ENCODE data around the gene GPR39.

The GPR39 gene

DNA sequence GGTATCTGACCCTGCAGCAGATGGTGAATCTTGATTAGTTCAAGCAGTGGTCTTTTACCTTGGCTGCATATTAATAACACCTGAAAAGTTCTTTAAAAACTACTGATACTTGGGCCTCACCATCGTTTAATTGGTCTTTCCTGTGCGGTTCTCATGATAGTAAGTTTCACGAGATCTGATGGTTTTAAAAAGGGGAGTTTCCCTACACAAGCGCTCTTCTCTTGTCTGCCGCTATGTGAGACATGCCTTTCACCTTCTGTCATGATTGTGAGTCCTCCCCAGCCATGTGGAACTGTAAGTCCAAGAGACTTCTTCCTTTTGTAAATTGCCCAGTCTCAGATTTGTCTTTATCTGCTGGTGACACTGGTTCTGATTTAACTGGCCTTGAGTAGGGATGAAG is 151.1 kb downstream of the GPR39 start:
- DNase-seq (ENCODE audit: low spot score) = no peak

DNA sequence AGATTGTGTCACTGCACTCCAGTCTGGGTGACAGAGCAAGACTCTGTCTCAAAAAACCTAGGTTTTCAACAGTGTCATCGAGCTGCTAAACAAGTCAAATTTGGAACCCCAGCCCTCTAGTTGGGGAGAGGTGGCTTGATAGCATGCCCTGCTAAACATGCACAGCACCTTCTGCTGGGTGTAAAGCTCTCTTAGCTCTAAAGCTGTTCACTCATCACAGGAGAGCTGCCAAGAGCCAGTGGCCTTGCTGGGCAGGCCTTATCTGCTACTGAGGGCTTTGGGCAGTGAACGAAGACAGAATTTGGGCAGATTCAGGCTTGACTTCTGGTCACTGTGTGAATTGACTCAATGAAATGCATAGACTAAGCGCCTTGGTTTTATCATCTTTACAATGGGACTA is 152.1 kb downstream of the GPR39 start:
- DNase-seq (ENCODE audit: low spot score) = no peak

DNA sequence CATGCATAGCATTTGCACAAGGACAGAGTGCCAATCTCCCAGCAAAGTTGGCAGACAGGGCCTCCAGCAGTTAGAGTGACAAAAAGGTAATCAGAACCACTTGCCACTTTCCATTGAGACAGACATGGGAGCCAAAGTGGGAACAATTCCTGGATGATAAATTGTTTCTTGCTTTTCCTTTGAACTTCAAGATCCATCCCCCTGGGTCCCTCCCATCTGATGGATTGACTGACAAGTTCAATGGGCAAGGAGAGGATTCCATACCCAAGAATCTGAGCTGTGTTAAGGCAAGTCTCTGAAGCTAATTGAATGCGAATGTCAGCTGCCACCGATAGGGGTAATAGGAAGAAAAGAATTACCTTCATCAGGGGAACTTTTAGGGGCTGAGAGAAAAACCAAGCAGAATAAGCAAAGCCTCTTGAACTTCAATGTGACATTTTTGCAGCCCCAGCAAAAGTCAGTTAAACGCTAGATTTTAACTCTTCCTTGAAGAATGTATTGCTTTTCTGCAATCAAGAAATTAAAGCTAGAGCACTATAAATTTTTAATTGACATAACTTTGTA is 156.9 kb downstream of the GPR39 start:
- DNase-seq (ENCODE audit: low spot score) = no peak

DNA sequence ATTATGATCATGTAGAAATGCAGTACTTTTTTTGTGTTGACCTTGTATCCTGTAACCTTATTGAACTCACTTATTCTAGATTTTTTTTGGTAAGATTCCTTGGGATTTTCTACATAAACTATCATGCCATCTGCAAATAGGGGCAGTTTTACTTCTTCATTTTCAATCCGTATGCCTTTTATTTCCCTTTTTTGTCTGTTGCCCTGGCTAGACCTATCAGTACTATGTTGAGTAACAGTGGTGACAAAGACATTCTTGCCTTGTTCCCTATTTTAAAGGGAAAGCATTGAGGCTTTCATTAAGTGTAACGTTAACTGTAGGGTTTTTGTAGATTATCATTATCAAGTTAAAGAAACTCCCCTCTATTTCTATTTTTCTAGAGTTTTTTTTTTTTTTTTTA is 161.1 kb downstream of the GPR39 start:
- peak; percentile 46 for DNase-seq (ENCODE audit: low spot score)

DNA sequence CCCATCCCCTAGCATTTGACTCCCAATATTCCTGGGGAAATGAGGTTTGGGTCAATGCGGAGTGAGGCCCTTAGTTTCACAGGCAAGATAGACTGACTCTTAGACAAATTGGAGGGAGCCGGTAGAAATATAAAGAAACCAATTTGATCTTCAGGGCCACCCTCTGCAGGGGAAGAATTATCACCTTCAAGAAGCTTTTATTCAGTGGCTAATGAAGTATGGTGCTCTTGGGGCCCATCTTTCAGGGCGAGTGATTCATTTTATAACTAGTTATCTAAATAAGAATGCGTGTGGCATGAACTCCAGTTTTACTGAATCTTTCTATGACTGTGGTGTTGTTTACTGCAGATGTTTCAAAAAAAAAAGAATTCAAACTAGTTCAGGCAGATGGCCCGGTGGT is 165.0 kb downstream of the GPR39 start:
- no peak for DNase-seq (ENCODE audit: low spot score)

DNA sequence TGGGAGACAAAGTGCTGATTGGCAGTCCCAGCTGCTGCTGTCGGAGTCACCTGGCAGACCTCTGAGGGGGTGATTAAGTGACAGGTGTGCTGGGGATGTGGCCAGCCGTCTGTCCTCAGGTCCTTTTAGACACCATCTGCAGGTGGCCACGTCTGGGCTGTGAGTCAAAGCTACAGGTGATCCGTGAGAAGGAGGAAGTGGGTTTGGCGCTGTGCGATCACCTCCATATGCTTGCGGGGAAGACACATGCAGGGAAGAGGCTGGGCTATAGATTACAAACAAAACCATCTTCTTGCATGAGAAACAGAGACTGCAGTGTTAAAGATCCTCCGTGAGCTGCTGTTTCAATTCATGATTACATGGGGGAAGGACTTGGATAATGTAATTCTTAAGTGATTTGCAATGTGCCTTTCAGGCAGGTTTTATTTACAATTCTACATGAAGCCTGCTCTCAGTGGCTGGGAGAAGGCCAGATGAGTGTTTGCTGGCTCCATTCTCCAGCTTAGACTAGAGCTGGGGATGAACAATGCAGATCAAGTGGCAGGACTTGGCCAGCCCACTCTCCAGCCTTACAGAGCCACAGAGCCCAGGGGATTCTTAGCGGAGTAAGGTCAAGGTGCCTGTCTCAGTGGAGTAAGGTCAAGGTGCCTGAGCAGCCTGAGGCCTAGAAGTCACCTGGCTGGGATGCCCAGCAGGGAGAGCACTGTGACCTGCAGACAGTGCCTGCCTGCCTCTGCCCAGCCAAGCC is 165.6 kb downstream of the GPR39 start:
- DNase-seq (ENCODE audit: low spot score) = no peak

DNA sequence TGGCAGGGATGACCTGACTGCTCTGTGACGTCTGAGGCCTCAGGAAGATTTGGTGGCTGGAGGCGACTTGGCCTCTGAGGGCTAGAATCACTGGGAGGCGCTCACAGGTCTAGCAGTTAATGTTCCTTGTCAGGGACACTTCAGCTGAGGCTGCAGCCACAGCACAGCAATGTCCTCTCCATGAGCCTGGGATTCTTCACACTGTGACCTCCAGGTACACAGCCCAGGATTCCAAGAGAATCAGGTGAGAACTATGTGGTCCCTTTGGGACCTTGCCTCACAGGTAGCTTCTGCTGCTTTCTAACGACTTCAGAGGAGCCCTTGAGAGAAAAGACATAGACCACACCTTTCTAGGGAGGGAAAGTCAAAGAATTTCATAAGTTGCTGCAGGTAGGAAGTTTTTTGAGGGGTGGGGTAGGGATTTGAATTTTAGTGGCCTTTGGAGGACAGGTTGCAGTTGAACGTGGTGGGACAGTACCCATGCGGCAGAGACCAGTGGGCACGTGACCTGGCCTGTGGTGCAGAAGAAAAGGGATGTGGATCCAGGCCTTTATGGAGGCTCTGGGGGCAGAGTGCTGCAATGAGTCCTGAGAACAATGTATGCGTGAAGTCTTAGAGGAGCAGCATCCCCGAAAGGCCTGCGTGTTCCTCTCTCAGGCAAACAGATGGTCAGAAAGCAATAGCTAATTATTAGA is 167.2 kb downstream of the GPR39 start:
- no peak for DNase-seq (ENCODE audit: low spot score)

DNA sequence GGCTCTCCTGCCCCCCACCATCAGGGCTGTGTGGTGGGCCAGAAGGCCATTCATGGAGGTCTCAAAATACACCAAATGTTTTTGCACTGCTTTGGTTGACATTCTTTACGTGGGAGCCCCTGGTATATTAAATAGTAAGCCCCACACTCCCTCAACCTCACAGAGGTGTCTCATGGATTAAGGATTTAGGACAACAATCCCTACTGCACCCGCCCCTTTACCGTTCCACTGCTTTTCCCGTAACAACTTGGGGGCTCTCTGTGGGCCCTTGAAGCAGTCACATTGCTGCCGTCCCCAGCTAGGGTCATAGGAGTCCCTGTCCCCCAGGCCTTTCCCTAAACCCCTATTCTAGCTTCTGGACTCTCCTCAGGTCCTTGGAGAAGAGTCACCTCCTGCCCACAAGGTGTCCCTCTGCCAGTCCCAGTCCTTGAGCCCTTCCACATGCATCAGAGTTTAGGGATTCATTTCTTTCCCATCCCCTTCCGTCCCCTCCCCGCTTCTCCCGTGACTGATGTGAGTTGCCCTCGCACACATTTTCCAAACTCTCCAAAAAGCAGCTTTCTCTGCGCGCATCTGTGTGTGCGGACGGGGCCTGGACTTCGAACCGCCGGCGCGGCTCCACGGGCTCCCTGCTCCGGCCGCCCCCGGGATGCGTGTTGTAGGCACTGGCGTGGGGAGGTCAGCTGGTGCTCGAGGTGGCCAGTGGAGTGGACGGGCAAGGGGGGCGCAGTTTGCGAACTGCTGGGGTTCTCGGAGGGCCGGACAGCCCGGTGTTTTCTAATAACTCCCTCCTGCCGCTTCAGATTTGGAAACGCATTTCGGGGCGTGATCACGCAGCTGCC is 168.6 kb downstream of the GPR39 start:
- no peak for DNase-seq (ENCODE audit: low spot score)

DNA sequence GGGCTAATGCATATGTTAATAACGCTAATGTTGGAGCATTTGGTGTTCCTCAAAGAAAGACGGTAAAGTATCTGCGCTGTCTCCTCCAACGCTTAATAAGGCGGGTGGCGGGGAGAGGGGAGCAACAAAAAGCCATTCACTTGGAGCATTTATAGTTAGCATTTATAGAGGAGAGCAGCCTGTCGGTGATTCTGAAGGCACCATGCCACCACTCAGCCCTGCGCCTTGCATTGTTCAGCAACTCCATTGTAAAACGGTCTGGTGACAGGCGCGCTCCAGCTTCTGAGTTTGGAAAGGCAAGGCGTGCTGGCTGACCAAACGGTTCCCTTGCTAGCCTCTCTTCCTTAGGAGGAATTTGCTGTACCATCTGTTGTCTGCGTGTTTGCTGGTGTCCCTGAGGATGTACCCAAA is 169.5 kb downstream of the GPR39 start:
- no peak for DNase-seq (ENCODE audit: low spot score)

DNA sequence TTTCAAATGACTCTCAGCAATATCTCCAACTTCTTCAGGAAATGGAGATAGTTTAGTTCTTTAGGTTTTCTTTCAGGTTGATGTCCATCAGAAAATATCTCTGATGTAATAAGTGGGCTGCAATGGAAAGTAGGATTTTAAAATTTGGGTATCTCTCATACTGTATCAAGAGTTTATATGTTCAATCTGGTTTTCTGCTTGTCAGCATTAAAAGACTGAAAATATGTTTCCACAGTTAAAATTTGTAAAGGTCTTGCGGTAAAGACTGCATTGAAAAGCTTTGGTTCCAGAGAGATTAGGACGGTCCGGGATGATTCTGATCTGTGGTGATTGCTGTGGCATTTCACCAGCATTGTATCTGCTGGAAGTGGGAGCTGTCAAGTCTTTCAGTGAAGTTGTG is 170.2 kb downstream of the GPR39 start:
- DNase-seq (ENCODE audit: low spot score) = no peak

DNA sequence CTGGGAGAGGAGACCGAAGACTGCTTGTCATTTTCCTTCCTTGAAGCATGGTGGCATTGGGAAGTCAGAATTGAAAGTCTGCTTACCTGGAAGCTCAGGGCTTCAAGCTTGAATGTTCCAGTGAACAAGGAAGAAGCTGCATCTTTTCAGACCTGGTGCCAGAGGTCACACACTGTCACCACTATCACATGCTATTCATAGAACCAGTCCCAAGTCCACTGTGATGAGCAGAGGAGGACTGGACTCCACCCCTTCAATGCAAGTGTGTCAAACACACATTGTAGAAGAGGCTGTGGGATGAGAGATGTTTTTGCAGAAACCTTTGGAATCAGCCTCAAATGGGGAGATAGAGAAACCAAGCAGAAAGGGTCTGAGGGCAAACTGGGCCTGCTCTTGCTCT is 172.0 kb downstream of the GPR39 start:
- DNase-seq (ENCODE audit: low spot score) = no peak

DNA sequence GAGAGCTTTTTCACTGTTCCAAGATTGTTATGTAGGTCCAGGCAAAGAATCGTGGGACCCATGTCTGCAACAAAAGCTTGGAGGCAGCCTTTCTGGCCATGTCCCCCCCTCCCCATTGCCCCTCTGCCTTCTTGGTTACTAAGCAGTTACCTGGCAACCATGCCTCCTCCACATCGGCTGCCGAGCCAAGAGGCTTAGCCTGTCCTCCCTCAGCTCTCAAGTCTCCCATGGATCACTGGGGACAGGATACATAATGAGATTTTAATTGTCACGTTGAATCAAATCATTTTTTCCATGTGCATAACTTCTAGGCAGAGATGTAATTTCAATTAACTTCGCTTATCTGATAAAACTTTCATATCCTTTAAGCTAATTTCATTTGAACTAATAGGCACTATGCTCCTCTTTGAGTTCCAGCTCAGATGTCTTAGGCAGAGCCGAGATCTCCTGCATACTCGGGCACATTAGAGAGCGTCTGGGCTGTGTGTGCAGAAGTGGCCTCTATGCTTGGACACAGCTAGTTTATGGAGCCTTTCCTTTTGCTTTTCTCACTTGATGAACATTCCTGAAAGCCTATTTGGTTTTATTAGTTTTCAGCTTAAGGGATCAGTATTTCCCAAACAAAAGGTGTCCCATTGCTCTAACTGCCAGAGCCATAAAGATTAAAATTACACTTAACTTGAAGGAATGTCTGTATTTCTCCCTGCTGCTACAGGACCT is 172.7 kb downstream of the GPR39 start:
- peak; percentile 12 for DNase-seq (ENCODE audit: low spot score)

DNA sequence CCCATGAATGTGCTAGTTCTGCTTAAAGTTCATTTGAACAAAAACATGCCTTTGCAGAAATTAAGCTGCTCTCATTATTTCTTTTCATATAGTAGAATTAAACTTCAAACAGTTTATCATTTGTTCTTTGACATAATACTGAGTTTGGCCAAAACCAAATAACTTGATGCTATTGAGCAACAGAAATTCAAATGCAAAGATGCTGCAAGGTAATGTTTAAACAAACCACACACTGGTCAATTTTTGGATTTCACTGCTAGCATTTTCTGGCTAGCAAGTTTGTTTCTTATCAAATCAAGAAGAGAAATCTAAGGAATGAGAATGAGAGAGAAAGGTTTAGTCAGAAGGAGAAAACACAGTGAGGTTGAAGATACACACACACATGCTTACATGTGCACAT is 173.4 kb downstream of the GPR39 start:
- DNase-seq (ENCODE audit: low spot score) = no peak

DNA sequence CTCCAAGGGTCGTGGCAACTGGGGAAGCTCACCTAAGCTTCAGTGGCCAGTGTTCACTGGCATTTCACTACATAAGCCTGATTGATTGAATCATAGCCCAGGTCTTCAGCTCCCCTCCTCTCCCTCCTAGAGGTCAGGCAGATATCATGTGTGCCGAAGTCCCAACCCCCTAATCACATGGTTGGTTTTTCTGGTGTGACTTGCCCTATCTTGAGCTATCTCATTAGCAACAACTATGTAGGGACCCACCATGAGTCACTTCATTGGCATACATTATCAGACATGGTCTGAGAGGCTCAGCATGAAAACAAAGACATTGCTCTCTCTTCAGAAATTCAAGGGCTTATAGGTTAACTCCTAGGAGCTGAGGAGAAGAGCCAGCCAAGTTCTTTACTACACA is 176.6 kb downstream of the GPR39 start:
- DNase-seq (ENCODE audit: low spot score) = no peak

DNA sequence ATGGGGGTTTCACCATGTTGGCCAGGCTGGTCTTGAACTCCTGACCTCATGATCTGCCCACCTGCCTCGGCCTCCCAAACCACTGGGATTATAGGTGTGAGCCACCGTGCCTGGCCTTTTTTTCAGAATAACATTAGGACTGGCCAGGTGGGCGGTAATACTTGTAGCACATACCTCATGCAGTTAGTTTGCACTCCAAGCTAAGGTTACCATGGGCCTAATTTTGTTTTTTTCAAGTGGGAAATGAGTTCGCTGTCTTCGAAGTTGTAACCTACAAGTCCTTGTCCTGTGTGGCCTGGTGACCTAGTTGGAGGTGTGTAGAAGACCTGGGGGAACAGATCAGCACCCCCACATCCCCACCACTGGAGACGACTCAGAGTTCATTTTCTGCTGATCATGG is 178.6 kb downstream of the GPR39 start:
- DNase-seq (ENCODE audit: low spot score) = no peak

DNA sequence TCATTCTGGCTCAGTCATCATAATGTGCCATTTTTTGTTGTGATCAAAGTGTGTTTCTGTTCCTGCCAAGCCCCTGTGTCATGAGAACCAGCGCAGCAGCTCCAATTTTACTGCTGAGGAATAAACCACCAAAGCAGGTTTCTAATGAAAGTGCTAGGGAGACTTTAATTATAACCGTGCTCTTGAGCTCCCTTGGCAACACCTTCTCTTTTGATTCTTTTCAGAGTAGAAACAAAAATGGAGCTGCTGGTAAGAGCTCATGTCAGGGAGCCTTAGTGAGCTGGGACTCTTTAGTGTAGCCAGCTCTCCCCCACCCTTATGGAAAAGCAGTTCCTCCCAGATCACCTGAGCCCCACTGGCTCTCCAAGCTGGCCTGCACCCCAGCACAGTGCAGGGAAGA is 179.1 kb downstream of the GPR39 start:
- no peak for DNase-seq (ENCODE audit: low spot score)

DNA sequence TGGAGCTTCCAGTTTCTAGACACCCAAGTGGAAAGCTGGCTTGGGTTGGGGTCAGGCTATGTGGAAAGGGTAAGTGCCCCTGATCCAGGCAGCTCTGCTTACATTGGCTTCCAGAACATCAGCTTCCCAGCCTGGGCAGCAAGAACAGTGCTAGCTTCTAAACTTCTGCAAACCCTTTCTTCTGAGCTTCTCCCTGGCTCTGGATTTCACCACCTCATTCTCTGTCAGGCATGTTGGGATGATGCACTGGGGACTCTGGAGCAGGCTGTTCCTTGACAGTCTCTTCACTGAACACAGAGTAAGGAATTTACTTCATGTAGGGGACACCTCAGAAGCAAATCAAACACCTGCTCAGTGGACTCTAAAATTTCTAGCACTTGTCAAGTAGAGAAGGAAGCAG is 180.6 kb downstream of the GPR39 start:
- no peak for DNase-seq (ENCODE audit: low spot score)

DNA sequence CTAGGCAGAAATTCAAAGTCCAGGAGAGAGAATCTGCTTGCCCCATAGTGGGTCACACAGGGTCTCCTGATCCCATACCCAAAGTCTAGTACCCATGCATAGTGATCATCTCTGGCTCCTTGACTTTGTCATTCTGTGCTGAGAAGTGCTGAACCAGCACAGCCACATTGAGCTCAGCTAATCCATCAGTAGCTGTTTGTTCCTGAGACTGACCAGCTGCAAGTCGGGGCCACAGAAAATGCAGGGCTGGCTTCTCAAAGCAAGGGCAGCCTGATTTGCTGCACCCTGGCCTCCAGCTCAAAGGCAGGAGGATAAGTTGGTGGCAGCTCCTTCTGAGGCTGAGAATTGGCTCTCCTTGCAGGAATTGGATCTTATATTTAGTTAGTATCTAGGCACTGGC is 181.2 kb downstream of the GPR39 start:
- no peak for DNase-seq (ENCODE audit: low spot score)

DNA sequence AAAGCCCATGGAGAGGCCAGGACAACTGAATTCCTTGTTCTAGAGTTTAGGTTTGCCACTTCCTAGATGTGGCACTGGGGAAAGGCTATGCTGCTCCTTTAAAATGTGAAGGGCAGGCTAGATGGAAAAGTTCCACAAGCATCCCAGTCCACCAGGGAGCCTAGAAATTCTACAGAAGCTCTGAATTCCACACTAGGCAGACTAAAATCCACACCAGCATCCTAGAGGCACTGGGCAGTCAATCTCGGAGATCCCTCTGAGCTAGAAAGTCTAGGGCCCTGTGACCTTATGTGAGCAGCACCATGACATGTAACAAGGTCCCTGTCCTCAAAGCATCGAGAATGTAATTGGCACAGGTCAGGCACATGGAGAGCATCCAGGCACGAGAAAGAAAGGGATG is 181.9 kb downstream of the GPR39 start:
- no peak for DNase-seq (ENCODE audit: low spot score)

DNA sequence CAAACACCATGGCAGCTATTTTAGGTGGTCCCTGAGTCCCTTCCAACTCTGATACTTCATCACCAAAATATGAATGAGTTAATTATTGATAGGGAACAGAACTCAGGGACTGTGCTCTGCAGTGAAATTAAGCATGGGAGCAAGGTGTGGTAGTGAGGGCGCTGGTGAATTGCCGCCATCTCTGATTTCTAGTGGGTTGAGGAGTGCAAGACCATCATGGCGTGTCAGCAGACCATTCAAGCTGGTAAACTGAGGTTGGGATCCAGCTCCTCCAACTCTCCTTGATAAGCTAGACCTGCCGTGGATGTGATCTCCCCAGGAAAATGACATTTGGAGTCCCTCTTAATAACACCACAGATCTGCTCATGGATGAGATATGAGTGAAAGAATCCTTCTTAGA is 183.0 kb downstream of the GPR39 start:
- no peak for DNase-seq (ENCODE audit: low spot score)

DNA sequence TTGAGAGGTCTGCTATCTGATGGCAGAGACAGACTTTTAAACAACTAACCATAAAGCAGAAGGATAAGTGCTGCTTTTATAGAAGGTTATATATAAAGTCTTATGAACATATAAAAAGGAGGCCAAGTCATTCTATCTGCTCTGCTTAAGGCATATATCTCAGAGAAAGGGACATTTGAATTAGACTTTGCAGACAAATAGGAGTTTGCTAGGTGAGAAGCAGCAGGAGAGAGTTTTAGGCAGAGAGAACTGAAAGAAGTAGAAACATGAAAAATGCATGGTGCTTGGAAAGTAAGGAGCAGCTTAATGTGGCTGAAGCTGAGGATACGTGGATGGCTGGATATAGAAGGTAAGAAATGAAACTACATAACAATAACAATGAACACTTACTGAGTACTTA is 188.0 kb downstream of the GPR39 start:
- DNase-seq (ENCODE audit: low spot score) = no peak

Measured in globus pallidus (tissue), 1 donor.